Glomerular visceral epithelial cell (primary cell): ENCODE measurements around the gene HSPA13.
"Not testable (repeated sequence)": the region's sequence is repeated elsewhere in the genome, so short reads cannot be mapped to it uniquely, and the experiment has no call there.

Experiments
- DNase-seq: peaks from one replicate; pipeline ENCODE4 v3.0.0-alpha.2; 2016; ENCODE audit errors: extremely low spot score

Gene HSPA13, protein sequence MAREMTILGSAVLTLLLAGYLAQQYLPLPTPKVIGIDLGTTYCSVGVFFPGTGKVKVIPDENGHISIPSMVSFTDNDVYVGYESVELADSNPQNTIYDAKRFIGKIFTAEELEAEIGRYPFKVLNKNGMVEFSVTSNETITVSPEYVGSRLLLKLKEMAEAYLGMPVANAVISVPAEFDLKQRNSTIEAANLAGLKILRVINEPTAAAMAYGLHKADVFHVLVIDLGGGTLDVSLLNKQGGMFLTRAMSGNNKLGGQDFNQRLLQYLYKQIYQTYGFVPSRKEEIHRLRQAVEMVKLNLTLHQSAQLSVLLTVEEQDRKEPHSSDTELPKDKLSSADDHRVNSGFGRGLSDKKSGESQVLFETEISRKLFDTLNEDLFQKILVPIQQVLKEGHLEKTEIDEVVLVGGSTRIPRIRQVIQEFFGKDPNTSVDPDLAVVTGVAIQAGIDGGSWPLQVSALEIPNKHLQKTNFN

DNA sequence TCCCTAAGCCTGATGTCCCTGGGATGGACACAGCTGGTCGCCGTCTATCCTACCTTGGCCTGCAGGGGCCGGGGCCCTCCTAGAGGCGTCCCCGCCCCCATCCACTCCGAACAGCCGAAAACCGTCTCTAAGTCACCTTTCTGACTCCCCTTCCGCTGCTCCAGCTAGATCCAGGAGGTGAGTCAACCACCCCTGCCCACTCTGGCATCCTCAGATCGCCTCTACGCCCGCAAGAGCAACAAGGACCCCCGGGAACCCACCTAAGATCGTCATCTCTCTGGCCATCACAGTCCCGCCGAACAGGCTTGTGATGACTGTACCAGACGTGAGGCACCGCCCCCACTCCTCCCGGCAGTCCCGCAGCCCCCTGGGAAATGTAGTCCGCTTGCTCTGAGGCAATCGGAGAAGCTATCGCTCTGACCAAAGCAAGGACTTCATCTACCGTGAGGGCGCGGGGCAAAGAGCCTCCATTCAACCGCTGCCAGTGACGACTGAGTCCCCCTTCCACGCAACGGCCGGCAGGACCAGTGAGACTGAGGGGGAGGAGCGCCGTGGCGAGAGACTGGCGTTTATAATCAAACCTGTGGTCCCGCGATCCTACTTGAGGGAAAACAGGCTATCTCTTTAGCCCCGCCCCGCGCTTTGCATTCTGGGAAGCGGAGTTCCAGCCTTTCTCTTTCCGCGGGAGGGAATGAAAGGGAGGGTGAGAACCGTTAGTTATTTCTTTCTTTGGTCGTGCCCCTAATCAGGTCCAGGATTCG, at the start of gene HSPA13:
Gene HSPA13 (minus strand): TSS at position 312 of the 761 bp plus-strand sequence. CDS start 27 bp downstream, at position 285.
- peak; percentile 99 for DNase-seq

DNA sequence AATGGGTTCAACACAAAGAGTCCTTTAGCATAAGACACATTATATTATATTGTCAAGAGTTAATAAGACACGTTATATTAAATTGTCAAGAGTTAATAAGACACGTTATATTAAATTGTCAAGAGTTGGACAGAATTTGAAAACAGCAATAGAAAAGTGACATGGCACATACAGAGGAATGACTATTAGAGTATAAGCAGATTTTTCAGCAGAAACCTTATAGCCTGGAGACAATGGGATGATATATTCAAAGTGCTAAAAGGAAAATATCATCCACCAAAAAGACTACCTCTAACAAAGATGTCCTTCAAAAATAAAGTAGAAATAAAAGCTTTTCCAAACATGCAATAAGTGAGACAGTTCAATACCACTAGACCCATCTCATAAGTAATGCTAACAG, 36.0 kb upstream of the HSPA13 start:
- DNase-seq: no peak

DNA sequence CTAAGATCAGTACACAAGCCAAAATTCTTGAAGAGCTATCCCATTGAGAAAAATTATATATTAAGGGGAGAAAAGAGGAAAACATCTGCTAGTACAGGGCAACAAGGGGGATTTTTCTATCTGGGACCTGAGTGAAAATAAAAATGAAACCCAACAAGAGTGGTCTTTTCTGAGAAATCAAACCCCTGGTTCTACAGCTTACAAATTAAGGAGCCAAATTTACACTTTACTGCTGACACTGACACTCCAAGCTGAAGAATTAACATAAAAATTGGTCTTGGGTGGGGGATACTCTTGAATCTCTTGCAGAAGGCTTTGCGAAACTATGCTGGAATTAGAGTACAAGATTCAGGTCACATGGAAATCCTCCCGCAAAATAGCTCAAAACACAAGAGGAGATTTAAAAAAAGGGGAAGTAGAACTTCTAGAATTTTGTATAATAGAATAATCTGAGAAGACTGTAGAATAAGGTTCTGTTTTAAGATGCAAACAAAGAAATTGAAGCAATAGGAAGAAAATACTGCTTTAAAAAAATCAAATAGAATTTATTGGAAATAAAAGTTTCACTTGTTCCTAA, 32.1 kb upstream of the HSPA13 start:
- DNase-seq: no peak

DNA sequence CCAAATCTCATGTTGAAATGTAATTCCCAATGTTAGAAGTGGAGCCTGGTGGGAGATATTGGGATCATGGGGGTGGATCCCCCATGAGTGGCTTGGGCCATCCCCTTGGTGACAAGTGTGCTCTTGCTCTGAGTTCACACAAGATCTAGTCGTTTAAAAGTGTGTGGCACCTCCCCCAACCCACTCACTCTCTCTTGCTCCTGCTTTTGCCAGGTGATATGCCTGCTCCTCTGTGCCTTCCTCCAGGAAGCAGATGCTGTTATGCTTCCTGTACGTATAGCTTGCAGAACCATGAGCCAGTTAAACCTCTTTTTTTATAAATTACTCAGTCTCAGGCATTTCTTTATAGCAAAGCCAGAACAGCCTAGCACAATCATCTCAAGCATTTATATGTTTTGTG, 23.0 kb upstream of the HSPA13 start:
- no peak for DNase-seq

DNA sequence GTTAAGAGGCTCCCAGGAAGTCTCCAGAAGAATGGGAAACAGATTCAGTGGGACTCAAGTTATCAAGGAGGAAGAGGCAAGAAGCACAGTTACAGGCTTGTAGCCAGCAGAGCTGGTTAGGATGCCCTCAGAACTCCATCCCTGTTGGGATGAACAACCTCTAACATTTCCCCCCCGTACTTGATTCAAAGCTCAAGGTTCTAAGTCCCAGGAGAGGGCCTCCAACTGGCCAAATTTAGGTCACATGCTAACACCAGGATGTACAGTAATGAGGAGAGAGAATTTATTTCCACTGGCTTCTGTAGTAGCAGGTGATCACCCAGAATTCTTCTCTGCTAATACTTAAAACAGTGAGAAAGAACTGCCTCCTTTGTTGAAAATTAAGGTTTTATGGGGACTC, 22.3 kb upstream of the HSPA13 start:
- DNase-seq: no peak

DNA sequence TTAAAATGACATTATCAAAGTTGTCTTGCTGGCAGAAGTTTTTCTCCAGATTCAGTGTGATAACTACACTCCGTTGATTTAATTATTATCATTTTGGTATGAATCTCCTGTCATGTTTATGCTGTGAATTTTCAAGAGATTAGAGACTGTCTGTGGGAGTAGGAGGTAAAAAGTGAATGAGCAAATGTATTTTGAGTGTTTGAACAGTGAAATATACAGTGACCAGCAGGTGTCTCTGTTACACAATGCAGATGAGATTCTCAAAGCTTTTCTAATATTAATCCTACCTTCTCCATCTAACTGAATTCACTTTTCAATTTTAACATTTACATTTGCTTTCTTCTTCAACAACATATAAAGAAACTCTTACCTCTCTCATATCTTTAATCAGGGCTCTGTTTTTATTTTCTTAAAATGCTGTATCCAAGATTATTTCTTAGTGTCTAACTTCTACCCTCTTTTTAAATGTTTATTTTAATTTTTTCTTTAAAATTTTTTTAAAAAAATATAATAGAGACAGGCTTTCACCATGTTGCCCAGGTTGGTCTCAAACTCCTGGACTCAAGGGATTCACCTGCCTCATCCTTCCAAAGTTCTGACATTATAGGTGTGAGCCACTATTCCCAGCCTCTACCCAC, 20.9 kb upstream of the HSPA13 start:
- DNase-seq: peak; percentile 30

DNA sequence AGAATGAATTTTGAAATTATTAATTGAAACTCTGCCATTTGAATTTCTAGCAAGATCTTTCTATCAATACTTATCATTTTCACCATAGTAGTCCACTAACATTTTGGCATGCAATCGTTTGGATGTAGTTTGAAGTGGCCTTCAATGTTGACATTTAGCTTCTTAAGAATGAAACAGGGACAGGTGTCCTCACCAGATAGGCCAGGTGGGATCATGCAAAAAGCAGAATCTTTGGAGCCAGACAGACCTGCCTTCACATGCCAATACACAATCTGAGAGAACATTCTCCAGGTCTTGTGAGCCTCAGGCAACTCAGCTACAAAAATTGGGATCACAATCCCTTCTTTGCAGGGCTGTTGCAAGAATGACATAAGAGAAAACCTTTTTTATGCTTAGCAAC, 18.3 kb upstream of the HSPA13 start:
- DNase-seq: no peak

DNA sequence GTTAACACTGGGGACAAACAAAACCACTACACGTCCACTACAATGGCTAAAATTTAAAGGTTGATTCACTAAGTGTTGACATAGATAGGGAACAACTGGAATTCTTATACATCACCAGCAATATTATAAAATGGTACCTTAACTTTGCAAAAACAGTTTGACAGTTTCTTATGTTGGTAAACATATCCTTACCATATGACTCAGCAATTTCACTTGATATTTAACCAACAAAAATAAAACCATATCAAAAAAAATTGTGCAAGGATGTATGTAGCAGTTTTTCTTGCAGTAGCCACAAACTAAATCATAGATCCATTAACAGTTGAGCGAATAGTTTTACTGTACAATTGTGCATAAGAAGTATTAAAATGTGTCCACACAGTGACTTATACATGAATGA, 5.3 kb upstream of the HSPA13 start:
- no peak for DNase-seq

DNA sequence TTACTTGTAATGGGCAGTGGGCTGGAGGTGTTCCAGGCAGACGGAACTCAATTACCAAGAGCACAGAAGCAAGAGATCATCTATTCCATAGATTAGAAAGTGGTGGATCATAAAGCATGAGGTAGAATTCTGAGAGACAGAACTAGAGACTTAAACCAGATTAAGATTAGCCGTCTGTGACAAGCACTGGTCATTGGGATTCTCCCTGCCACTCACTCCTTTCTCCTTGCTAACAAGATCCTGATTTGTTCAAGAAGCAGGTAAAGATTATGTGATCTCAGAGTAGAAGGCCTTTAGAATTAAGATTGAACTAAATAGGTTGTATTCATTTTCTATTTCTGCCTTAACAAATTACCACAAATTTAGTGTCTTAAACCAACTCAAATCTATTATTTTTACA, 1.5 kb upstream of the HSPA13 start:
- DNase-seq: no peak

DNA sequence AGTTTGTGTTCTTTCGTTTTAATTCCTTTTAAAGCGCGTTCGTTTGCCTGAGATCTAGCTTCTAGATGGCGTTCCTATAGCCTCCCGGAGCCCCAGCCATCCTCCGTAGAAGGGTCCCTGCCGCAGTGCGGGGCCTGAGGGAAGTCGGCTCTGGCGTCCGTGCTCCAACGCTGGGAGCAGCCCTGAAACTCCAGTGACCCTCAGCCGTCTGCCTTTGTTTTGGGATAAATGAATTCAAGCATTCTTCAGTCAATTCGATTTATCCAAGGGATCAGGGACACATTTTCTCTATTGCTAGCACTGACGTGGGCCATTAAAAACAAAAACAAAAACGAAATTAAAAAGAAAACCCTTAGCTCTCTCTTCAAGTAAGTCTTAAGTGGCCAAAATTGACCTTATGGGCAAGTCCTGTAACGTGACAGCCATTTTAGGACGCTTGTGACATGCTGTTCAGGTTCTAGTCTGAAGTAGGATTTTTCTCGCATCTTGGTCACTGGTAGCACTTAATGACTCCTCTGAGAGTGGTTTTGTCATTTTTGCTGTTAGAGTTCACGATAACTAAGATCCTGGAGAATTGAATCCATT, 742 bp upstream of the HSPA13 start:
- DNase-seq: no peak

DNA sequence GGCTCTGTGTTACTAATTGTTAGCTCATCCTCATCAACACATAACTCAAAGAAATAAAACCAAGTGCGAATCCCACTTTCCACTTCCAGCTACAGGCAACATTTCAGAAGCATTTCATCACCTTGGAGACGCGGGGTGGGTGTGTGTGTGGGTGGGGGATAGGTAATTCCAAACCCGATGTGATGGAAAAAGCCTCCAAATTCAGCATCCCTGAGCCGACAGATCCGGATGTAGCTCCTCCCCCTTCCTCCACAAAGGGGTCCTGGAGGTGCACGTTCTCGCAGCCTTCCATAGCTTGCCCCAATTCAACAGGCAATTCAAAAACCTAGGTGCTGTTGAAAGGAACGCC, 486 bp downstream of the HSPA13 start:
- DNase-seq: no peak

DNA sequence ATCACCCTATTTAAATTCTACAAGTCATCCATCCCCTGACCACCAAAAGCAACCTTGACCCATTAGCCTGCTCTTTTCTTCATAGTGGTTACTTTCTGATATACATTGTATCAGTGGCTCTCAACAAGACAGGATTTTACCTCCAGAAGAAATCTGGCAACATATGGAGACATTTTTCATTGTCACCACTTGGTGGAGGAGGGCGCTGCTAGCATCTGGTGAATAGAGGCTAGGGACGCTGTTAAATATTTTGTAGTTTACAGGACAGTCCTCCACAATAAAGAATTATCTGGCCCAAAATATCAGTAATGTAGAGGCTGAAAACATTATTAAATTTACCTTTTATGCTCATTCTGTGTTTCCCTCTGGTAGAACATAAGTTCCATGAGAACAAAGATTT, 6.1 kb downstream of the HSPA13 start:
- no peak for DNase-seq

DNA sequence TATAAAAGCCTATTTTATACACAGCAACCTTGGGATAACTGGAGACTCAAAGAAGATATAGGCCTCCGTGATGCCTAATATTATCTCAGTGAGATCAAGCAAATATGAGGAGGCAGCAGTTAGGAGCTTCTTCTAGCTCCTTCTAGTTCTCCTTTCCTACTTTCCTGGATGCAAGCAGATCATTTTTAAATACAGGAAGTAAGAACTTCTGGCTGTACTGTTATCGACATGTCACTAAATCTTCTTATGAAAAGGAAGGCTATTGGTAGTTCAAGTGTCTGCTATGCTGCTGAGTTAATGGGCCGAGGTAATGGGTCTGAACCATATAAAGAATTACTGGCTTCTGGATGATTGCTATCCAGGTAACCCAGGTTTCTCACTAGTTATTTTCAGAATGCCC, 15.9 kb downstream of the HSPA13 start:
- DNase-seq: no peak

DNA sequence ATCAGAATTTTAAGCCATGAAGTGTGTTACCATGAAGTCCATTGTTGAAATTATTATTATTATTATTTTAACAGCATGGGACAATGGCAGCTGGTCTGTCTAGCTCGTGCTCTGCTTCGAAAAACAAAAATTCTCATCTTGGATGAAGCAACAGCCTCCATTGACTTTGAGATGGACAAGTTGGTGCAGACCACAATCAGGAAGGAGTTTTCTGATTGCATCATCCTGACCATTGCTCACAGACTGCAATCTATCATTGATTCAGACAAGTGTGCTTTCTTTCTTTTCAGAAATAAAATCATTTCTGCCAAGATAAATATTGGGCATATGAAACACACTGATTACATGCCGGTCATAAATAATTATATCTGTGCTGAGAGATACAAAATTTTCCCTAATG, 21.0 kb downstream of the HSPA13 start:
- no peak for DNase-seq

DNA sequence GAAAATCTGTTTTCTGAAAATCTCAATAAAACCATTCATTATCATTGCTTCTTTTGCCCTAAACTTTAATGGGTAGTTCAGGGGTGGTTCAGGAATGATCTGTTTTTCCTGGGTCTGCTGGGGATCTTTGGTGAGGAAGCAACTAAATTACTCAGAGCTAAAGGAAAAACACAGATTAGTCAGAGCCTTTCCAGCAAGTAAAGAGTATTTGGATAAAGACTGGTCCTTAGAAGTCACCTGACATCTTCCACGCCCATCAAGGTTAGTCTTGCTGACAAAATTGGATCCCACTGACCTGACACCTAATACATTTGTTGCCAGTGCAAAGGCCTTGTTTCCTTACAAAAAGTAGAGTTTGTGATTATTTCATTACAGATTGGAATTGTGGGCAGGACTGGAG, 24.2 kb downstream of the HSPA13 start:
- no peak for DNase-seq

DNA sequence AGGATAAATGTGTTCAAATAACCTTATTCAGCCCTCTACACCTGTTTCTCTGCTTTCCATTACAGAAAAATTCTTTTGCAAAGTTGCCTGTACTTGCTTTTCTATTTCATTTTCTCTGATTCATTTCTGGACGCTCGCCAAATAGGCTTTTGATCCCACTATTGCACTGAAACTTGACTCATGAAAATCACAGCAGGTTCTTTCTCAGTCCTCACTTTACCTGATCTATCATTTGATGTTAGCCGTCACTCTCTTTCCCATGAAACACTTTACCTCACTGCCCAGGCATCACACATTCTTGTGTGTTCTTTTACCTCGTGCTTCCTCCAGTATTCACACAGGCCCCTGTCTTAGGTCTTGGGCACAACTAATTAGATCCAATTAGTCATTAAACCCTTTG, 26.2 kb downstream of the HSPA13 start:
- no peak for DNase-seq

DNA sequence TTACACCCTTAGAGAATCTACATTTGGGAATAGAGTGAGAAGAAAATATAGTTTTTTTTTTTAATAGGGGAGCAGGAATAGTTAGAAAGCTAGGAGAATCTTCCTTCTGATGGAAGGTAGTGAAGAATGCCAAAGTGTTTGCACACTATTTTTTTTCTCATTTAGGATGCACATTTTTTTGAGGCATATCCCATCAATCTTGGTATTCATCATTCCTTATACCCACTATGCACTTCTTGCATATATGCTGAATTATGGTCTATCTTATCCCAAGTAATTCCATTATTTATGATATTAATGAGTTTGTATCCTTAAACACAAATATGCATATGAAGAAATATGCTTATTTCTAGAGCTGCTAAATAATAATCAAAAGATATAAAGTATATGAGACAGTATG, 28.4 kb downstream of the HSPA13 start:
- DNase-seq: no peak

DNA sequence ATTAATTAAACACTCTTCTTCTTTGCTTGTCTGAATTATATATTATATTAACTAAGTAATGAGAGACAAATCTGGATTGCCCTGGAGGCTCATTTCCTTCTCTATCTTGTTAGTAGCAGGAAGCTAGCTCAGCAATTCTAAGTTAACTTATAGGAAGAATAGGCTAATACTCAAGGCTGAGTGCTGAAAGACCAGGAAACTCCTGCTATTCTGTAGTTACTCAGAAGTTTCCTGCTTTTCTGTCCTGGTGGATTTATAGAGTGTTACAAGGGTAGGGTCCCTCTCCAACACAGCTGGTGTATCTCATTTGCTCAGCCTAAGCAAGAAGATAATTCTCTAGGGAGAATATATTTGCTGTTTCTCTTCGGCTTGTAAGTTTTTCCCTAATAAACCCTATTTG, 29.2 kb downstream of the HSPA13 start:
- DNase-seq: no peak

DNA sequence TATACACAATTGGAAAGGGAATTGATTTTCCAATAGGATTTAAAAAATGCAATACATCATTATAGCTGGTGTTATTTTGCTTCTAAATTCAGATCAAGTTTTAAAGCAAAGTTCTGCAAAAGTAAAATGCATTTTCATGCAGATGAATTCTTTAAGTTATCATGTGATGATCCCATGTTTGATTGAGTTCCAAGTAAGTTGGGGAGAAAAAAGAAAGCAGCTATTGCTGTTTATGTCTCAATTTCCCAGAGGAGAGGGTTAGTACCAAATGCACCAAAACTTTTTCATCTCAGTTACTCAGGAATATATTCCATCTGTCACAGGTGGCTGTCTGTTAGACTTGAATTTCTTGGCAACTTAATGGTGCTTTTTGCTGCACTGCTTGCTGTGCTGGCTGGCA, 29.7 kb downstream of the HSPA13 start:
- DNase-seq: no peak

DNA sequence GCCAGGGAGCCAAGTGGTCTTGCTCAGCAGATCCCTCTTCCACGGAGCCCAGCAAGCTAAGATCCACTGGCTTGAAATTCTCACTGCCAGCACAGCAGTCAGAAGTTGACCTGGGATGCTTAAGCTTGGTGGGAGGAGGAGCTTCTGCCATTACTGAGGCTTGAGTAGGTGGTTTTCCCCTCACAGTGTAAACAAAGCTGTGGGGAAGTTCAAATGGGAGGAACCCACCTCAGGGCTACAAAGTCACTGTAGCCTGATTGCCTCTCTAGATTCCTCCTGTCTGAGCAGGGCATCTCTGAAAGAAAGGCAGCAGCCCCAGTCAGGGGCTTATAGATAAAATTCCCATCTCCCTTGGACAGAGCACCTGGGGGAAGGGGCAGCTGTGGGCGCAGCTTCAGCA, 55.6 kb downstream of the HSPA13 start:
- not testable (repeated sequence) for DNase-seq

DNA sequence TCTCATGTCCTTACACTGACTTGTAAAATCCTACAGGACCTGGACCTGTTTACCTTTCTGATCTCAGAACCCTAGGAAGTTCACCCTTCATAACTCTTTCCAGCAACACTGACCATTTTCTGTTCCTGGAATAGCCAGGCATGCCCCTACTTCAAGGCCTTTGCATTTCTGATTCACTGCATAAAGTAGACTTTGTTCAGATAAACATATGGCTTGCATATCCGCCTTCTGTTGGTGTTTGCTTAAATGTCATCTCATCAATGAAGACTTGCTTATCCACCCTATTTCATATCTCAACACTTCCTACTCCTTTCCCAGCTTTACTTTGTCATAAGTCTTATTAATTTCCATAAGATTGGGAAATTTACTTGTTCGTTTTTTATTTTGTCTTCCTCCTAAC, 57.4 kb downstream of the HSPA13 start:
- DNase-seq: no peak
